Measurements from ENCODE around the gene PSMD14.

GRCh38 chr2:161412346-161412745, 104.1 kb downstream of the PSMD14 start:
- TF ChIP-seq CTCF (IDR thresholded peaks at IDR 0.05; ENCODE audit: poor library complexity), result no peak
- no peak for TF ChIP-seq EZH2 (IDR thresholded peaks at IDR 0.05; ENCODE audit: borderline replicate concordance)
